GOT3 (cell line): ENCODE measurements around the gene DMD.
"Not testable (repeated sequence)": the region's sequence is repeated elsewhere in the genome, so short reads cannot be mapped to it uniquely, and the experiment has no call there.

Experiments used
- DNase-seq: peaks from one replicate; lab custom pipeline; 2025; ENCODE audit warnings: mixed read lengths; lab: John Stamatoyannopoulos, UW

Gene DMD

GRCh38 chrX:32268207-32268606 is 943.1 kb downstream of the DMD start:
- DNase-seq: no peak

GRCh38 chrX:32267796-32268195 is 943.6 kb downstream of the DMD start:
- DNase-seq: no peak

- DNase-seq: not testable (repeated sequence)
Measured at GRCh38 chrX:32246675-32247074, 964.7 kb downstream of the DMD start.

GRCh38 chrX:32195611-32196010 is 1015.7 kb downstream of the DMD start:
- DNase-seq: no peak

- DNase-seq: no peak
Measured at GRCh38 chrX:32191316-32191715, 1020.0 kb downstream of the DMD start.

- DNase-seq: no peak
Measured at GRCh38 chrX:32185160-32185559, 1026.2 kb downstream of the DMD start.

- no peak for DNase-seq
Measured at GRCh38 chrX:32183066-32183465, 1028.3 kb downstream of the DMD start.

GRCh38 chrX:32176510-32176909 is 1034.8 kb downstream of the DMD start:
- no peak for DNase-seq

- DNase-seq: no peak
Measured at GRCh38 chrX:32170481-32170880, 1040.9 kb downstream of the DMD start.

- DNase-seq: no peak
Measured at GRCh38 chrX:32155044-32155638, 1056.2 kb downstream of the DMD start.

- no peak for DNase-seq
Measured at GRCh38 chrX:32153585-32153984, 1057.8 kb downstream of the DMD start.

- no peak for DNase-seq
Measured at GRCh38 chrX:32150141-32150540, 1061.2 kb downstream of the DMD start.

GRCh38 chrX:32141841-32142240 is 1069.5 kb downstream of the DMD start:
- DNase-seq: no peak

GRCh38 chrX:32139476-32139875 is 1071.9 kb downstream of the DMD start:
- no peak for DNase-seq

- DNase-seq: no peak
Measured at GRCh38 chrX:32137525-32137924, 1073.8 kb downstream of the DMD start.

- DNase-seq: no peak
Measured at GRCh38 chrX:32126997-32127396, 1084.4 kb downstream of the DMD start.

GRCh38 chrX:32118832-32119231 is 1092.5 kb downstream of the DMD start:
- no peak for DNase-seq

- no peak for DNase-seq
Measured at GRCh38 chrX:32116047-32116446, 1095.3 kb downstream of the DMD start.

- no peak for DNase-seq
Measured at GRCh38 chrX:32087663-32088062, 1123.7 kb downstream of the DMD start.

GRCh38 chrX:32084757-32085156 is 1126.6 kb downstream of the DMD start:
- DNase-seq: no peak

GRCh38 chrX:32048285-32048684 is 1163.1 kb downstream of the DMD start:
- DNase-seq: no peak

GRCh38 chrX:32045149-32045548 is 1166.2 kb downstream of the DMD start:
- DNase-seq: no peak

GRCh38 chrX:32041181-32041580 is 1170.2 kb downstream of the DMD start:
- DNase-seq: no peak

- DNase-seq: no peak
Measured at GRCh38 chrX:32026772-32027171, 1184.6 kb downstream of the DMD start.

- no peak for DNase-seq
Measured at GRCh38 chrX:32024072-32024471, 1187.3 kb downstream of the DMD start.
